ENCODE results near the gene C2CD2.
"Not testable (repeated sequence)": the region's sequence is repeated elsewhere in the genome, so short reads cannot be mapped to it uniquely, and the experiment has no call there.

Gene C2CD2

GRCh38 chr21:41975391-41976272 lies 21.8 kb upstream of the C2CD2 start:
- no peak for DNase-seq (ENCODE audit: low spot score)

DNA sequence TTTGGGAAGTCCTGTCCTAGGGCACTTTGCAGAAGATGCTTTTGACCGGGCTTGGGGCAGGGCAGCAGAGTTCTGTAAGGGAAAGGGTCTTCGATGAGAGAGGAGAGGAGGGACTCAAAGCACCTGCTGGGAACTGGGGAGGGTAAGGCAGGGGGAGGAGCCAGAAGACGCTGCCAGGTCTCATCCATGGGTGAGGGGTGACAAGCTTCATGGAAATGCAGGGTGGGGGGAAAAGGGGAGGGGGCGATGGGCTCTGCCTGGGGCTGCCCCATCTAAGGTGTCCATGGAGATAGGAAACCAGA lies 20.9 kb upstream of the C2CD2 start:
- no peak for DNase-seq (ENCODE audit: low spot score)

DNA sequence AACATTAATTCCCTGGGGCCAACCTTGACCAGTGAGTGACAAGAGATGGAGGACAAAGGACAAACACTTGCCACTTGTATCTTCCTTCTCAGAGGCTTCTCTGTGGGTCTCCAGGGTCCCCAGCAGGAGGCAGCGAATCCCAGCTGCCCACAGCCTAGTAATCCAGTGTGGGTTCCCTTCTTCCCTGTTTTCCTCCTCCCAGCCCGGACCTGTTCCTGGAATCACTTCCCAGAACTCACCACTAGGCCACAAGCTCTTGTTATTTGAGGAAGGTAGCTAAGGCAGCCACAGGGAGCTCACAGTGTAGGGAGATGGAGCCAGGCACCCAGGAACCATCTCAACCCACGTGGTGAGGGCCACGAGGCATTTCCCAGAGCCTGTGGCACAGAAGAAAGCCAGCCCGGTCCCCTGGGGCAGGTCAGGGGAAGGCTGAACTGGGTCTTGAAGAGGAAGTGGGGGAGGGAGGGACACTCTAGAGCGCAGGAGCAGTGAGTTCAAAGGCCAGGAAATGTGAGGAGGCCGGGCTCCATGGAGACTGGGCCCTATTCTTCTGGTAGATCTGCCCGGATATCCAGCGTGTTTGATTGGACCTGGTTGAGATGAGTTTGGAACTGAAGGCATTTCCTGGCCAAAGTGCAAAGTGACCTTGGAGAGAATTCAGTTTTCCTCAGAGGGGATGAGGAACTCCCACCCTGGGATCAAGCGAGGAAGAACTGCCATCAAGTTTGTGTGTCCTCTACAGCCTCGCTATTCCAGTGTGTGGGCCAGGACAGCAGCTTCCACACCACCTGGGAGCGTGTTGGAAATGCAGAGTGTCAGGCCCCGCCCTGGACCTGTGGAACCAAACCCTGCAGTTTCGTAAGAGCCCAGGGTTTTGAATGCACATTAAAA lies 20.3 kb upstream of the C2CD2 start:
- peak; percentile 83 for DNase-seq (ENCODE audit: low spot score)

- no peak for DNase-seq (ENCODE audit: low spot score)
Measured at GRCh38 chr21:41973427-41973831, 19.6 kb upstream of the C2CD2 start.

GRCh38 chr21:41972511-41973205 lies 18.8 kb upstream of the C2CD2 start:
- DNase-seq (ENCODE audit: low spot score) = no peak

DNA sequence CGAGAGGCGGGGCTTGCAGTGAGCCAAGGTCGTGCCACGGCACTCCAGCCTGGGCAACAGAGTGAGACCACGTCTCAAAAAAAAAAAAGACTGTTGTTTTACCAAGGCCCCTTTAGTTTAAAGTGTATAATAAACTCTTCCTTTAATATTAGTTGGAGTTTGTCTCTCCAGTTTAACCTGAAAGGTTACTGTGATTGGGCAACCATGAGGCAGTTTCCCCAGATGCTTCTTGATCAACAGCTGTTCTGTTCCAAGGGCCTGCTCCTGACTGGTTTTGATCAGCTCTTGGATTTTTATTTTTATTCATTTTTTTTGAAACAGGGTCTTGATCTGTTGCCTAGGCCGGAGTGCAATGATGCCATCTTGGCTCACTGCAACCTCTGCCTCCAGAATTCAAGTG lies 18.1 kb upstream of the C2CD2 start:
- no peak for DNase-seq (ENCODE audit: low spot score)

GRCh38 chr21:41970751-41971653 lies 17.2 kb upstream of the C2CD2 start:
- no peak for DNase-seq (ENCODE audit: low spot score)

DNA sequence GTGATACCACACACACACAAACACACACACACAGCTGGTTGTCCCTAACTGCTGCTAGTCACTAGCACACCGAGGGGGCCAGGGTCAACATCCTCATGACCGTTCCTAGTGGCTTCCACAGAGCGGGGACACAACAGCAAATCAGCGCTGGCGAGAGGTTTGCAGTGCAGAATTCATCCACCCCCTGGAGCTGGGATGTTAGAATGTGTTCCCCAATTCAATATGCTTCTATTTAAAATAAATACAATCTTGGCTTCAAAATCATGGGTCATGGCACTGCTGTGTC lies 16.2 kb upstream of the C2CD2 start:
- DNase-seq (ENCODE audit: low spot score) = no peak

DNA sequence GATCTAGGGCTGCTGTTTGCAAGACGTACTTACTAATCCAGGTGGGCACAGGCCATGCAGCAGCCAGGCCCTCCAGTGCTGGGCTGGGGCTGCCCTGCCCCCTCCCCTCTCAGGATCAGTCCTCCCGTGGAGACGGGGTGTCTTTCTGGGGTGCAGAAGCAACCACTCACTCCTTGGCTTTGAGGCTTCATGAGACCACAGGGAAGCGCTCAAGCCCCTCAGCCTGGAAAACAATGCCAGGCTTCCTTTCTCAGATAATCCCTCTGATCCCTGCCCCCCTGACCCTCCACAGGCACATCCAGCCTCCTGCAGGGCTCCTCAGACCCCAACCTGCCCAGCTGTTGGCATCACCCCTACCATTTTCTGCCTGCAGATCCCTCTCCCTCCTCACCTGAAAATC lies 13.9 kb upstream of the C2CD2 start:
- no peak for DNase-seq (ENCODE audit: low spot score)

- no peak for DNase-seq (ENCODE audit: low spot score)
Measured at GRCh38 chr21:41966872-41967621, 13.2 kb upstream of the C2CD2 start.

DNA sequence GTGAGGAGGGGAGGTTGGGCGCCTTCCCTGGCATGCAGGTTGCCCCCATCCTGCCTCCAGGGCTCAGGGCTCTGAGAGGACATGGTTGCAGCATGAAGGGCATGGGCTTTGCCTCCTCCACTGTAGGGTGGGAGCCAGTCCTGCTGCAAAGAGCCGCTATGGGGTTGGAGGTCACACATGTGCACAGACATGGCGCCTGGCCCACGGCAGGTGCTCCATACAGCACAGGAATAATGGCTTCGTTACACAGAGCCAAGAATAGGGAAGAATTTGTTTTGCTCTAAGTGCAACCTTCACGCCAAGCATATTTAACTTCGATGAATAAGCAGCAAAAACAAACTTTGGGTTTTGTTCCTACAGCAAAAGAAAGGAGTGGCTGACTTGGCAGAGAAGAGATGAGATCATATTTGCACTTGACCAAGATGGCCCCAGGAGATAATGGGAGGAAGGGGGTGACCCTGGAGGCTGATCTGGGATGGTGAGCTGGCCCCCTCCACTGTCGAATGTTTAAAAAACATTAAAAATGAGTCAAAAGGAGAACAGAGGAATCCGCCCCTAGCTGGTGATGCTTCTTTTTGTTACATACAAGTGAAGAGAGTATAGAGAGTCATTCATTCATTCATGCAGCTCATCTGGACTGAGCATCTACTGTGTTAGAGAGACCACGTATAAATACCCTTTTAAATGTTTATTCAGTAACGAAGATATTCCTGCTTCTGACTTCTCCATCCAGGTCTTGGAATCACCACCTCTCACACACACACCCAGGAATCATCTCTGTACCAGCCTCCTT lies 12.4 kb upstream of the C2CD2 start:
- no peak for DNase-seq (ENCODE audit: low spot score)

GRCh38 chr21:41965461-41966013 lies 11.7 kb upstream of the C2CD2 start:
- DNase-seq (ENCODE audit: low spot score) = no peak

- DNase-seq (ENCODE audit: low spot score) = no peak
Measured at GRCh38 chr21:41965045-41965444, 11.2 kb upstream of the C2CD2 start.

- no peak for DNase-seq (ENCODE audit: low spot score)
Measured at GRCh38 chr21:41964171-41964570, 10.4 kb upstream of the C2CD2 start.

GRCh38 chr21:41962425-41962966 lies 8.7 kb upstream of the C2CD2 start:
- DNase-seq (ENCODE audit: low spot score) = no peak

- DNase-seq (ENCODE audit: low spot score) = no peak
Measured at GRCh38 chr21:41961753-41962152, 7.9 kb upstream of the C2CD2 start.

DNA sequence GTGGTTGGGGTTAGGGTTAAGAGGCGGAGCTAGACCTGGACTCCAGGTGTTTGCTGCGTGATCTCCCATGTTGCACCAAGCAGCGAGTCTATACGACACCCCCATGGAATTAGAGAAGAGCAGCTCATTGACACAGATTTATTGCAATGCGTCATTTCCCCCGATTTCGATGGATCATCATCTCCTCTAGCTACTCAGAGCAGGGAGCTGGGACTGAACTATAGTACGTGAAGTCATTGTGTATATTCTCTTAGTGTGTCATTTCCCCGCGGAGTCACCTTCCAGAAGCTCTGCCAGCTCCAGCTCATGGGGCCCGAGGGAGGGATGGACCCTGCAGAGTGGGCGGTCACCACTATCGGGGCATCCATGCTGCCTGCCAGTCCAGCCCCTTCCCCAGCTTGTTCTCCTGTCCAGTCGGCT lies 7.5 kb upstream of the C2CD2 start:
- peak; percentile 96 for DNase-seq (ENCODE audit: low spot score)

- DNase-seq (ENCODE audit: low spot score) = no peak
Measured at GRCh38 chr21:41960386-41960785, 6.6 kb upstream of the C2CD2 start.

DNA sequence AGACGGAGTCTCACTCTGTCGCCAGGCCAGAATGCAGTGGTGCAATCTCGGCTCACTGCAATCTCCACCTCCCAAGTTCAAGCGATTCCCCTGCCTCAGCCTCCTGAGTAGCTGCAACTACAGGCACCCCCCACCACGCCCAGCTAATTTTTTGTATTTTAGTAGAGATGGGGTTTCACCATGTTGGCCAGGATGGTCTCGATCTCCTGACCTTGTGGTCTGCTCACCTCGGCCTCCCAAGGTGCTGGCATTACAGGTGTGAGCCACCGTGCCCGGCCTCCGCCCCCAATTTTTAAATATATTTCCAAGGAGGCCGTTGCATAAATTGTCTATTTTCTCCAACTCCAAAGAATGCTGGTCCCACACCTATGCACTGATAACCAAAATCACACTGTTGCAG lies 5.9 kb upstream of the C2CD2 start:
- DNase-seq (ENCODE audit: low spot score) = not testable (repeated sequence)

Measured in kidney capillary endothelial cell (primary cell).